Endodermal cell (in vitro differentiated cells): Measurements from ENCODE around the gene ZNF331. TPM values are rescaled to one million over a fixed set of nuclear protein-coding genes. Genes with fewer than 3 reads are reported as not detected.
A peak's percentile ranks its signal among the peaks of the same experiment; 100 is the strongest.

ENCODE experiments used
- DNase-seq: peaks from one replicate; pipeline ENCODE4 v3.0.0-alpha.2; 2017
- H3K27ac ChIP-seq: 2 replicates; pipeline ENCODE4 v1.5.1; 2013; ENCODE audit warnings: mild to moderate bottlenecking, low read depth, low read length, moderate library complexity
- H3K27me3 ChIP-seq: 2 replicates; pipeline ENCODE4 v1.6.1; 2013; ENCODE audit warnings: mild to moderate bottlenecking, low read length, moderate library complexity; ENCODE audit not compliant: insufficient read depth, control insufficient read depth, poor library complexity, severe bottlenecking
- H3K36me3 ChIP-seq: 2 replicates; pipeline ENCODE4 v1.7.0; 2013; ENCODE audit warnings: mild to moderate bottlenecking, low read length, moderate library complexity; ENCODE audit not compliant: control insufficient read depth, insufficient read depth
- H3K4me1 ChIP-seq: one replicate; pipeline ENCODE4 v1.7.0; 2013; ENCODE audit warnings: low read length; ENCODE audit not compliant: control insufficient read depth, insufficient read depth
- H3K4me3 ChIP-seq: 2 replicates; pipeline ENCODE4 v1.5.1; 2013; ENCODE audit warnings: mild to moderate bottlenecking, low read length, moderate library complexity
- H3K9ac ChIP-seq: 2 replicates; pipeline ENCODE4 v1.6.1; 2013; ENCODE audit warnings: mild to moderate bottlenecking, low read length, moderate library complexity; ENCODE audit not compliant: poor library complexity, severe bottlenecking; ENCODE audit errors: extremely low read depth
- H3K9me3 ChIP-seq: 2 replicates; pipeline ENCODE4 v1.6.1; 2013; ENCODE audit warnings: mild to moderate bottlenecking, low read length, moderate library complexity; ENCODE audit not compliant: control insufficient read depth
- H3K27ac Mint-ChIP-seq: 2 replicates; pipeline ENCODE4 v1.8.0; 2020; ENCODE audit warnings: mixed read lengths
- H3K27me3 Mint-ChIP-seq: 2 replicates; pipeline ENCODE4 v1.8.0; 2021; ENCODE audit warnings: mild to moderate bottlenecking, mixed read lengths; ENCODE audit not compliant: insufficient read depth
- H3K36me3 Mint-ChIP-seq: 2 replicates; pipeline ENCODE4 v1.8.0; 2020; ENCODE audit warnings: low read depth, mixed read lengths
- H3K4me1 Mint-ChIP-seq: 2 replicates; pipeline ENCODE4 v1.8.0; 2020; ENCODE audit warnings: mixed read lengths
- H3K4me3 Mint-ChIP-seq: 2 replicates; pipeline ENCODE4 v1.8.0; 2020; ENCODE audit warnings: mild to moderate bottlenecking, moderate library complexity, mixed read lengths
- H3K9me3 Mint-ChIP-seq: 2 replicates; pipeline ENCODE4 v1.8.0; 2020; ENCODE audit warnings: mild to moderate bottlenecking, mixed read lengths
- WGBS, 2 experiments: methylation state at CpG; one replicate each; pipeline versions ENCODE4 v1.1.5 to v1.1.7; 2013; ENCODE audit warnings: missing lambda C conversion rate in 2 of 2, mixed read lengths in 1 of 2; ENCODE audit not compliant: insufficient coverage in 1 of 2, insufficient read length in 1 of 2; 5-methylcytosine and 5-hydroxymethylcytosine counted together
- total RNA-seq, 2 donors: library from RNA; stranded (reverse); fragmentation: NEBNext Ultra II Directional in 1 of 2; extraction: Animal tissue kit (Norgen Biotek cat#: 25700) in 1 of 2; gene quantifications; 2 replicates in 1 of 2; 3 replicates in 1 of 2; pipeline ENCODE4 v1.2.1, GENCODE V29; 2021
- TF ChIP-seq, protein P1 (sequence below): fragments of 200-600 bp; sonication (generic); conservative IDR thresholded peaks from 2 replicates; pipeline ENCODE4 v1.5.0; 2021; ENCODE audit warnings: antibody characterized with exemption, mild to moderate bottlenecking

Gene ZNF331
- total RNA-seq, 2 donors from 2014 or later, result 32.1 to 50.1 TPM

GRCh38 chr19:53545271-53546065, 7.5 kb downstream of the ZNF331 start:
- H3K4me3 Mint-ChIP-seq, result no peak overlapping the region
- peak overlapping the region; percentile 13 for H3K27ac Mint-ChIP-seq
- TF ChIP-seq, protein P1, sequence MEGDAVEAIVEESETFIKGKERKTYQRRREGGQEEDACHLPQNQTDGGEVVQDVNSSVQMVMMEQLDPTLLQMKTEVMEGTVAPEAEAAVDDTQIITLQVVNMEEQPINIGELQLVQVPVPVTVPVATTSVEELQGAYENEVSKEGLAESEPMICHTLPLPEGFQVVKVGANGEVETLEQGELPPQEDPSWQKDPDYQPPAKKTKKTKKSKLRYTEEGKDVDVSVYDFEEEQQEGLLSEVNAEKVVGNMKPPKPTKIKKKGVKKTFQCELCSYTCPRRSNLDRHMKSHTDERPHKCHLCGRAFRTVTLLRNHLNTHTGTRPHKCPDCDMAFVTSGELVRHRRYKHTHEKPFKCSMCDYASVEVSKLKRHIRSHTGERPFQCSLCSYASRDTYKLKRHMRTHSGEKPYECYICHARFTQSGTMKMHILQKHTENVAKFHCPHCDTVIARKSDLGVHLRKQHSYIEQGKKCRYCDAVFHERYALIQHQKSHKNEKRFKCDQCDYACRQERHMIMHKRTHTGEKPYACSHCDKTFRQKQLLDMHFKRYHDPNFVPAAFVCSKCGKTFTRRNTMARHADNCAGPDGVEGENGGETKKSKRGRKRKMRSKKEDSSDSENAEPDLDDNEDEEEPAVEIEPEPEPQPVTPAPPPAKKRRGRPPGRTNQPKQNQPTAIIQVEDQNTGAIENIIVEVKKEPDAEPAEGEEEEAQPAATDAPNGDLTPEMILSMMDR, result no peak
- peaks cover 13% of the 10 kb centered on the region for H3K36me3 Mint-ChIP-seq
- H3K4me1 Mint-ChIP-seq, result peaks cover 3% of the 10 kb centered on the region
- H3K4me3 ChIP-seq, result no peak overlapping the region
- peak; percentile 51 for DNase-seq
- H3K27ac ChIP-seq, result no peak overlapping the region
- H3K4me1 ChIP-seq, result no peaks in the 10 kb centered on the region
- 95 to 97% methylated on average over 20 to 25 of the region's 25 CpGs for WGBS, 2 experiments
- H3K9me3 ChIP-seq, result no peaks in the 10 kb centered on the region
- peaks cover 6% of the 10 kb centered on the region for H3K36me3 ChIP-seq
- no peaks in the 10 kb centered on the region for H3K9me3 Mint-ChIP-seq
- no peaks in the 10 kb centered on the region for H3K27me3 Mint-ChIP-seq
- H3K9ac ChIP-seq, result no peak overlapping the region
- no peaks in the 10 kb centered on the region for H3K27me3 ChIP-seq

DNA sequence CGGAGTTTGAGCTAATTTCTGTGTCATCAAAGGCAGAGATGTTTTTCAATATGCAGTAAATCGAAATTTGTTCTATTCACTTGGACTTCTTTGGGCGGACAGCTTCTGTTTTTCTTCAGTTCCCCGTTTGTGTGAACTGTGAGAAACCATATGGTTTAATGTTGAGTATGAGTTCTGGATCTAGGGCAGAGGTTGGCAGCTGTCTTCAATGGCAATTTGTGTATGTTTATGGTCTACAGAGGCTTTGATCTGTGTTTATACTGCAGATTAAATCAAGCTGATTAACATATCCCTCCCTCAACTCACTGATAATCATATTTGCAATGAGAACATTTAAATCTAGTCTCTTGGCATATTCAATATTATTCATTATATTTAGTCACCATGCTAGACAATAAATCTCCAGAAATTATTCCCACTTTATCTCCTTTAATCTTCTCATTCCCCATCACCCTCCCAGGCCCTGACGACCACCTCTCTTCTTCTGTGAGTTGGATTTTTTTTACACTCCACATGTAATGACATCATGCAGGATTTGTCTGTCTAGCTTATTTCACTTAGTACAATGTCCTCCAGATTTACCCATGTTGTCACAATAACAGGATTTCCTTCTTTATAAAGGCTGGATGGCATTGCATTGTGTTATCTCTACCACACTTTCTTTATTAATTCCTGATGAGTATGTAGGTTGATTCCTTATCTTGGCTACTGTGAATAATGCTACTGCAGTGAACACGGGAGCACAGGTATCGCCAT, 9.0 kb downstream of the ZNF331 start:
- Histone ChIP-seq H3K36me3 (peaks cover 6% of the 10 kb centered on the region), H3K9ac (no peak overlapping the region), H3K4me3 (no peak overlapping the region), H3K9me3 (no peaks in the 10 kb centered on the region), H3K4me1 (no peaks in the 10 kb centered on the region), H3K27ac (no peak overlapping the region), H3K27me3 (no peaks in the 10 kb centered on the region)
- TF ChIP-seq, protein P1, result no peak
- no peak for DNase-seq
- H3K4me1 Mint-ChIP-seq, result peaks cover 3% of the 10 kb centered on the region
- H3K4me3 Mint-ChIP-seq, result no peak overlapping the region
- no peaks in the 10 kb centered on the region for H3K9me3 Mint-ChIP-seq
- 93 to 97% methylated on average over 7 of the region's 7 CpGs for WGBS, 2 experiments
- H3K27ac Mint-ChIP-seq, result no peak overlapping the region
- no peaks in the 10 kb centered on the region for H3K27me3 Mint-ChIP-seq
- peaks cover 8% of the 10 kb centered on the region for H3K36me3 Mint-ChIP-seq

DNA sequence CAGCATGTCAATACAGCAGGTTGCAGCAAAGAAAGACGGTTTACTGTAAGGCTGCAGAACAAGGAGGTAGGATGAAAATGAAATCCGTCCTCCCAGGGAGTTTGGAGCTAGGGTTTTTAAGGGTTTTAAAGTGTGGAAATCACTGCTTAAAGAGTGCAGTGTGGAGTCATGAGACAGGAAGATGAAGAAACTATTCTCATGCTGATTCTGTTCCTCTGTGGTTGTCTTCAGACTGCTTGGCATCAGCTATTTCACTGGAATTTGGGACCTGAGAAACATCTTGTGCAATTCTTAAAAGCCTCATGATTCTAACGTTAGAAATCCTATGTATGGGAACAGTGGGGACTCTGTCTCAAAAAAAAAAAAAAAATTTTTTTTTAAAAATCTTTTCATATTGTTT, 11.4 kb downstream of the ZNF331 start:
- Mint-ChIP-seq H3K27ac (peak overlapping the region; percentile 74), H3K4me1 (peaks cover 3% of the 10 kb centered on the region)
- H3K9ac ChIP-seq, result no peak overlapping the region

More for the DNA sequence above, 11.4 kb downstream of the ZNF331 start:
- H3K27me3 Mint-ChIP-seq, result no peaks in the 10 kb centered on the region
- 57 to 75% methylated on average over 2 to 3 of the region's 3 CpGs for WGBS, 2 experiments
- no peak overlapping the region for H3K4me3 Mint-ChIP-seq
- Histone ChIP-seq H3K36me3 (peaks cover 6% of the 10 kb centered on the region), H3K4me3 (no peak overlapping the region), H3K27me3 (no peaks in the 10 kb centered on the region), H3K27ac (no peak overlapping the region), H3K4me1 (no peaks in the 10 kb centered on the region), H3K9me3 (no peaks in the 10 kb centered on the region)
- peaks cover 3% of the 10 kb centered on the region for H3K36me3 Mint-ChIP-seq
- no peaks in the 10 kb centered on the region for H3K9me3 Mint-ChIP-seq
- TF ChIP-seq, protein P1, result no peak
- DNase-seq, result no peak
